MCF 10A (cell line): ENCODE results near the gene CEBPZ. TPM values are rescaled to one million over a fixed set of nuclear protein-coding genes. Genes with fewer than 3 reads are reported as not detected.

Source experiments
- BruUV-seq: library from RNA; stranded (reverse); fragments of 400-500 nt; replicated peaks from 2 replicates; lab custom pipeline; 2021; lab: Mats Ljungman, UMichigan
- CTCF ChIA-PET: fragments of 300-600 bp; sonication (Branson Sonifier 250); formaldehyde crosslinking; extraction: SDS; loops from one replicate; lab custom pipeline; 2021; ENCODE audit warnings: antibody characterized with exemption, inconsistent platforms; lab: Yijun Ruan, JAX
- POLR2A ChIA-PET: fragments of 300-600, 350-650 bp; sonication (Branson Sonifier 250); formaldehyde crosslinking; extraction: SDS; loops from one replicate; lab custom pipeline; 2020; ENCODE audit warnings: antibody characterized with exemption, inconsistent platforms; lab: Yijun Ruan, JAX
- DNase-seq: peaks from one replicate; pipeline ENCODE4 v3.0.0-alpha.2; 2018; ENCODE audit not compliant: unreplicated experiment
- H3K27ac Mint-ChIP-seq: one replicate; pipeline ENCODE4 v1.8.0; 2022; ENCODE audit warnings: mild to moderate bottlenecking, low read depth, mixed read lengths; ENCODE audit not compliant: unreplicated experiment
- H3K27me3 Mint-ChIP-seq: one replicate; pipeline ENCODE4 v1.8.0; 2022; ENCODE audit warnings: mixed read lengths; ENCODE audit not compliant: insufficient read depth, unreplicated experiment
- H3K36me3 Mint-ChIP-seq: one replicate; pipeline ENCODE4 v1.8.0; 2022; ENCODE audit warnings: mild to moderate bottlenecking, moderate library complexity, mixed read lengths; ENCODE audit not compliant: insufficient read depth, unreplicated experiment
- H3K4me1 Mint-ChIP-seq: one replicate; pipeline ENCODE4 v1.8.0; 2022; ENCODE audit warnings: mixed read lengths; ENCODE audit not compliant: insufficient read depth, unreplicated experiment
- H3K4me3 Mint-ChIP-seq: one replicate; pipeline ENCODE4 v1.8.0; 2022; ENCODE audit warnings: mild to moderate bottlenecking, moderate library complexity, mixed read lengths; ENCODE audit not compliant: unreplicated experiment
- H3K9me3 Mint-ChIP-seq: one replicate; pipeline ENCODE4 v1.8.0; 2022; ENCODE audit warnings: mixed read lengths; ENCODE audit not compliant: unreplicated experiment
- intact Hi-C: fragments of 100-400 bp; cut with micrococcal nuclease; formaldehyde crosslinking; loops from 2 replicates; pipeline ENCODE4 v1.14.1; 2022
- total RNA-seq: library from RNA; stranded (reverse); gene quantifications from 2 replicates; pipeline ENCODE4 v1.2.3, GENCODE V29; 2022
- TF ChIP-seq, protein P1 (sequence below): fragments of 200-600 bp; IDR thresholded peaks from one replicate; pipeline ENCODE4 v1.8.0; 2022; ENCODE audit warnings: antibody characterized with exemption, mild to moderate bottlenecking; ENCODE audit not compliant: unreplicated experiment

The CEBPZ gene
- total RNA-seq, 1 experiment from 2014 or later = 61.7 TPM

DNA sequence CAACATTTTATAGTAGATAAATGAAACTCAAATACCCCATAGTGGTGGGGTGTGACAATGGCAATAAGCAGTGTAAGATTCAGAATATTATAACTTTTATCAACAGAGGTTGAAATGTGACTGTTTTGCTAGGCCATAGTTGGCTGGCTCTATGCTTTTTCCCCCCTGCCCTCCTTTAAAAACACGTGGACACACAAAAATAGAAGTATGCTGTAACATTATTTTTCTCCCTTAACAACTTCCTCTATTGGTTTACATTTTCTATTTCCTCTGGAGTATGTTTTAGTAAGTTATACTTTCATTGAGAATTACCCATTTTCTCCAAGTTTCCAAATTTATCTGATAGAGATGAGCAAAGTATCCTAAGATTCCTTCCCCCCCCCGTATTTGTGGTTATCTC lies 31.1 kb upstream of the CEBPZ start:
- TF ChIP-seq, protein P1, sequence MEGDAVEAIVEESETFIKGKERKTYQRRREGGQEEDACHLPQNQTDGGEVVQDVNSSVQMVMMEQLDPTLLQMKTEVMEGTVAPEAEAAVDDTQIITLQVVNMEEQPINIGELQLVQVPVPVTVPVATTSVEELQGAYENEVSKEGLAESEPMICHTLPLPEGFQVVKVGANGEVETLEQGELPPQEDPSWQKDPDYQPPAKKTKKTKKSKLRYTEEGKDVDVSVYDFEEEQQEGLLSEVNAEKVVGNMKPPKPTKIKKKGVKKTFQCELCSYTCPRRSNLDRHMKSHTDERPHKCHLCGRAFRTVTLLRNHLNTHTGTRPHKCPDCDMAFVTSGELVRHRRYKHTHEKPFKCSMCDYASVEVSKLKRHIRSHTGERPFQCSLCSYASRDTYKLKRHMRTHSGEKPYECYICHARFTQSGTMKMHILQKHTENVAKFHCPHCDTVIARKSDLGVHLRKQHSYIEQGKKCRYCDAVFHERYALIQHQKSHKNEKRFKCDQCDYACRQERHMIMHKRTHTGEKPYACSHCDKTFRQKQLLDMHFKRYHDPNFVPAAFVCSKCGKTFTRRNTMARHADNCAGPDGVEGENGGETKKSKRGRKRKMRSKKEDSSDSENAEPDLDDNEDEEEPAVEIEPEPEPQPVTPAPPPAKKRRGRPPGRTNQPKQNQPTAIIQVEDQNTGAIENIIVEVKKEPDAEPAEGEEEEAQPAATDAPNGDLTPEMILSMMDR = no peak
- Mint-ChIP-seq H3K27me3 (no peaks in the 10 kb centered on the region), H3K36me3 (peaks cover 67% of the 10 kb centered on the region), H3K4me3 (no peak overlapping the region), H3K9me3 (no peaks in the 10 kb centered on the region), H3K4me1 (no peaks in the 10 kb centered on the region), H3K27ac (peak overlapping the region; percentile 12)
- ChIA-PET CTCF (interaction anchor here (0.6 kb wide), 1 partner anchor 42 kb away, joined by 4 read pairs; no protein-coding TSS in a partner anchor), POLR2A (interaction anchor here (1.4 kb wide), 1 partner anchor 12 kb away, joined by 7 read pairs; no protein-coding TSS in a partner anchor)
- BruUV-seq = no TSS peak
- no peak for DNase-seq
- intact Hi-C loops = no loop called here

- ChIA-PET POLR2A (interaction anchor here (1.3 to 1.8 kb wide), 3 partner anchors 10 to 19 kb away, joined by 4 to 7 read pairs (median 5); partner anchors contain the start of genes CEBPZ and NDUFAF7), CTCF (interaction anchor here (0.6 to 1.1 kb wide), 2 partner anchors 56 to 581 kb away, joined by 3 to 4 read pairs; no protein-coding TSS in a partner anchor)
- intact Hi-C loops = no loop called here
- peaks cover 72% of the 10 kb centered on the region for H3K36me3 Mint-ChIP-seq
- H3K27ac Mint-ChIP-seq = peak overlapping the region; percentile 49
- TSS peak; percentile 22 for BruUV-seq
- H3K4me1 Mint-ChIP-seq = no peaks in the 10 kb centered on the region
- no peaks in the 10 kb centered on the region for H3K9me3 Mint-ChIP-seq
- no peak overlapping the region for H3K4me3 Mint-ChIP-seq
- TF ChIP-seq, protein P1 = no peak
- H3K27me3 Mint-ChIP-seq = no peaks in the 10 kb centered on the region
- DNase-seq = no peak
Measured at GRCh38 chr2:37250869-37251740, 19.7 kb upstream of the CEBPZ start.

- Mint-ChIP-seq H3K27me3 (no peaks in the 10 kb centered on the region), H3K27ac (no peak overlapping the region), H3K4me1 (no peaks in the 10 kb centered on the region), H3K9me3 (no peaks in the 10 kb centered on the region), H3K4me3 (no peak overlapping the region), H3K36me3 (peaks cover 76% of the 10 kb centered on the region)
- no TSS peak for BruUV-seq
- TF ChIP-seq, protein P1 = no peak
- intact Hi-C loops = no loop called here
- no peak for DNase-seq
- POLR2A ChIA-PET = interaction anchor here (3.6 kb wide), 1 partner anchor 13 kb away, joined by 24 read pairs; the partner anchor contains the start of genes CEBPZ and NDUFAF7
- CTCF ChIA-PET = interaction anchor here (1.1 kb wide), 1 partner anchor 11 kb away, joined by 3 read pairs; no protein-coding TSS in a partner anchor
Measured at GRCh38 chr2:37246205-37246604, 14.8 kb upstream of the CEBPZ start.

DNA sequence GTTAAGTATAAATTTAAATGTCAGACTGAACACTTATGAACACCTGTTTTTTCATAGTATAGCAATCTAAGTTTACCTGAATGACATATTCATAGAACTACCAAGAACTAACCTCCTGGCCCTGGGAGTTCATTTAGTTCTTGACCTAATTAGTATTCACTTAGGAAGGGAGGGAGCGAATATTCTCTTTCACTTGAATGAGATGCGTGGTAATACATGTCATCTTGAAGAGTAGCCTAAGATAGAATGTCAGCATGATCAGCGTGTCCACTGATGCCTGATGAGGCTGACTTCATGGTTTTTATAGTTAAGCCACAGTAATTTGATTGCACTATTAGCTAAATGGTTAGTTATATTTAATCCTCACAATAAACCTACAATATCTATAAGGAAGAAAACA lies 13.4 kb upstream of the CEBPZ start:
- TF ChIP-seq, protein P1 = no peak
- intact Hi-C loops = no loop called here

More for the DNA sequence above, 13.4 kb upstream of the CEBPZ start:
- Mint-ChIP-seq H3K4me3 (no peak overlapping the region), H3K27ac (no peak overlapping the region), H3K9me3 (no peaks in the 10 kb centered on the region), H3K36me3 (peaks cover 74% of the 10 kb centered on the region), H3K27me3 (no peaks in the 10 kb centered on the region), H3K4me1 (no peaks in the 10 kb centered on the region)
- ChIA-PET CTCF (no interaction called here), POLR2A (interaction anchor here (0.5 to 2.5 kb wide), 4 partner anchors 8 to 604 kb away, joined by 3 to 8 read pairs (median 4); partner anchors contain the start of genes CEBPZ and NDUFAF7)
- DNase-seq = no peak
- no TSS peak for BruUV-seq
